ENCODE results near the gene PSTK. TPM values are rescaled to one million over a fixed set of nuclear protein-coding genes. Genes with fewer than 3 reads are reported as not detected.

PSTK gene
- total and polyA plus RNA-seq, 2 of the 13 experiments (the other 11 are each of a cell fraction or from before 2014, with no cell fraction given): 8.2 to 9.3 TPM

- TF ChIP-seq KAT7 (CRISPR knock-in tag; IDR thresholded peaks at IDR 0.05; ENCODE audit: borderline replicate concordance) (no peak), ZNF746 (CRISPR knock-in tag; IDR thresholded peaks at IDR 0.05) (no peak), TSC22D2 (CRISPR knock-in tag; IDR thresholded peaks at IDR 0.05; ENCODE audit: borderline replicate concordance) (0 out of 2 replicates have a peak, but pooled peaks have one; percentile 26), CENPX (CRISPR knock-in tag; IDR thresholded peaks at IDR 0.05) (no peak), MAFK (conservative IDR thresholded peaks at IDR 0.05 in 1 of 2, IDR thresholded peaks at IDR 0.05 in 1 of 2; ENCODE audit: low read length in 2 of 2) (no peak), ZNF101 (CRISPR knock-in tag; IDR thresholded peaks at IDR 0.05; ENCODE audit: borderline replicate concordance, low read depth) (no peak), ZNF552 (CRISPR knock-in tag; IDR thresholded peaks at IDR 0.05; ENCODE audit: borderline replicate concordance) (peak; percentile 67; the same call in 1 of the 2 replicates), ZNF674 (CRISPR knock-in tag; IDR thresholded peaks at IDR 0.05; ENCODE audit: low read depth) (0 out of 2 replicates have a peak, but pooled peaks have one; percentile 63), POGZ (CRISPR knock-in tag; IDR thresholded peaks at IDR 0.05) (peak; percentile 95), SRY (CRISPR knock-in tag; IDR thresholded peaks at IDR 0.05) (peak; percentile 96), PREB (CRISPR knock-in tag; IDR thresholded peaks at IDR 0.05) (0 out of 2 replicates have a peak, but pooled peaks have one; percentile 72), NFATC3 (CRISPR knock-in tag; IDR thresholded peaks at IDR 0.05) (no peak), ZNF850 (CRISPR knock-in tag; conservative IDR thresholded peaks at IDR 0.05) (no peak), ZBTB20 (CRISPR knock-in tag; IDR thresholded peaks at IDR 0.05; ENCODE audit: borderline replicate concordance, low read depth) (no peak), RELA (CRISPR knock-in tag; IDR thresholded peaks at IDR 0.05) (no peak), NONO (IDR thresholded peaks at IDR 0.05) (no peak), NONO (CRISPR knock-in tag; conservative IDR thresholded peaks at IDR 0.05) (peak; percentile 86), NFIC (IDR thresholded peaks at IDR 0.05; ENCODE audit: low read length) (no peak), TARDBP (CRISPR knock-in tag; IDR thresholded peaks at IDR 0.05) (no peak), SP140L (CRISPR knock-in tag; IDR thresholded peaks at IDR 0.05; ENCODE audit: borderline replicate concordance) (no peak), SATB2 (CRISPR knock-in tag; IDR thresholded peaks at IDR 0.05) (0 out of 2 replicates have a peak, but pooled peaks have one; percentile 76), ZNF3 (CRISPR knock-in tag; IDR thresholded peaks at IDR 0.05) (no peak), REXO4 (CRISPR knock-in tag; IDR thresholded peaks at IDR 0.05; ENCODE audit: borderline replicate concordance) (no peak), ZFP82 (CRISPR knock-in tag; IDR thresholded peaks at IDR 0.05; ENCODE audit: borderline replicate concordance) (peak; percentile 74; the same call in 1 of the 2 replicates), KMT2A (CRISPR knock-in tag; IDR thresholded peaks at IDR 0.05) (peak; percentile 72), ZNF879 (CRISPR knock-in tag; IDR thresholded peaks at IDR 0.05) (no peak)
- TF ChIP-seq, protein P1, sequence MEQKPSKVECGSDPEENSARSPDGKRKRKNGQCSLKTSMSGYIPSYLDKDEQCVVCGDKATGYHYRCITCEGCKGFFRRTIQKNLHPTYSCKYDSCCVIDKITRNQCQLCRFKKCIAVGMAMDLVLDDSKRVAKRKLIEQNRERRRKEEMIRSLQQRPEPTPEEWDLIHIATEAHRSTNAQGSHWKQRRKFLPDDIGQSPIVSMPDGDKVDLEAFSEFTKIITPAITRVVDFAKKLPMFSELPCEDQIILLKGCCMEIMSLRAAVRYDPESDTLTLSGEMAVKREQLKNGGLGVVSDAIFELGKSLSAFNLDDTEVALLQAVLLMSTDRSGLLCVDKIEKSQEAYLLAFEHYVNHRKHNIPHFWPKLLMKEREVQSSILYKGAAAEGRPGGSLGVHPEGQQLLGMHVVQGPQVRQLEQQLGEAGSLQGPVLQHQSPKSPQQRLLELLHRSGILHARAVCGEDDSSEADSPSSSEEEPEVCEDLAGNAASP (CRISPR knock-in tag; IDR thresholded peaks at IDR 0.05; ENCODE audit: borderline replicate concordance): peak; percentile 36; the same call in 1 of the 2 replicates
- TF ChIP-seq, protein P2, sequence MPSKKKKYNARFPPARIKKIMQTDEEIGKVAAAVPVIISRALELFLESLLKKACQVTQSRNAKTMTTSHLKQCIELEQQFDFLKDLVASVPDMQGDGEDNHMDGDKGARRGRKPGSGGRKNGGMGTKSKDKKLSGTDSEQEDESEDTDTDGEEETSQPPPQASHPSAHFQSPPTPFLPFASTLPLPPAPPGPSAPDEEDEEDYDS (CRISPR knock-in tag; IDR thresholded peaks at IDR 0.05): no peak
- TF ChIP-seq, protein P3, sequence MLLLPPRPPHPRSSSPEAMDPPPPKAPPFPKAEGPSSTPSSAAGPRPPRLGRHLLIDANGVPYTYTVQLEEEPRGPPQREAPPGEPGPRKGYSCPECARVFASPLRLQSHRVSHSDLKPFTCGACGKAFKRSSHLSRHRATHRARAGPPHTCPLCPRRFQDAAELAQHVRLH (CRISPR knock-in tag; IDR thresholded peaks at IDR 0.05; ENCODE audit: borderline replicate concordance, low read depth): peak; percentile 67; the same call in 1 of the 2 replicates
Observed at GRCh38 chr10:122980209-122981065, at the start of gene PSTK (continued).
